PC-3 (cell line): ENCODE measurements around the gene IGFL3.

Source experiments
- EZH2 ChIP-seq: fragments of 300-600 bp; sonication (generic); IDR thresholded peaks from one replicate; pipeline ENCODE4 v1.6.1; 2017; ENCODE audit warnings: antibody characterized with exemption, mild to moderate bottlenecking, low read length; ENCODE audit not compliant: unreplicated experiment
- EZH2phosphoT487 ChIP-seq: fragments of 300-600 bp; sonication (generic); IDR thresholded peaks from 2 replicates; pipeline ENCODE4 v1.6.1; 2018; ENCODE audit warnings: mild to moderate bottlenecking, antibody characterized with exemption, low read length, borderline replicate concordance
- TF ChIP-seq, protein P1 (sequence below): fragments of 300-600 bp; sonication (generic); conservative IDR thresholded peaks from 2 replicates; pipeline ENCODE4 v1.5.1; 2017; ENCODE audit warnings: antibody characterized with exemption, low read depth, mild to moderate bottlenecking, low read length

DNA sequence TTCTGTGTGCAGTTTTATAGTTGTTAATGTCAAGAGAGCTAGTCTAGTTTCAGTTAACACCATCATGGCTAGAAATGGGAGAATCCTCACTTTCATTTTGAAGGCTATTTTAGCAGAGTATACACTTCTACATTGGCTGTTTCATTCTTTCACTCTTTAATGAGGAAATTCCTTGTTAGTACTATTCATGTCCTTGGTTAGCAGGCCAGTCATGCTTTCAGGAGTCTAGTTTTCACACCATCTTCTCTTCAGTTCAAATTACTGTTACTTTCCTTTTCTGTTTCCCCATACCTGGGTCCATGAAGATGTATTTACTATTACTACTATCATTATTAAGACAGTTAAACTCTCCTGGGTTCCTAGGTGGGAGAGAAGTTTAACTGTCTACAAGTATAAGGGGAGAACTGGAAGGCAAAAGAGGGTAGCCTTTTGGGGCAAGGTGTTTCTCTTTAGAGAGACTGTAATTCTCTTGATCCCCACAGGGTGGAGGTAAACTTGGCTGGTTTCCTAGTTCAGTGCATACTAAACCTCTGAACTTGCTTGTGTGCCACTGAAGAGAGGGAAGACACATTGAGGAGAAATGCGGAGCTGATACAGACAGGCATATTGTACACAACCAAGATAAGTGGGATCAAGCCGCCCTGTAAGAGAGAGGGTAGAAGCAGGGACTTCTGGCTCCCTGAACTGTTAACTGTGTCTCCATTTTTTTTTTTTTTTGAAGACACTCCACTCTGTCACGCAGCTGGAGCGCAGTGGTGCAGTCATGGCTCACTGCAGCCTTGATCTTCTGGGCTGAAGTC lies 42.4 kb downstream of the IGFL3 start:
- TF ChIP-seq, protein P1, sequence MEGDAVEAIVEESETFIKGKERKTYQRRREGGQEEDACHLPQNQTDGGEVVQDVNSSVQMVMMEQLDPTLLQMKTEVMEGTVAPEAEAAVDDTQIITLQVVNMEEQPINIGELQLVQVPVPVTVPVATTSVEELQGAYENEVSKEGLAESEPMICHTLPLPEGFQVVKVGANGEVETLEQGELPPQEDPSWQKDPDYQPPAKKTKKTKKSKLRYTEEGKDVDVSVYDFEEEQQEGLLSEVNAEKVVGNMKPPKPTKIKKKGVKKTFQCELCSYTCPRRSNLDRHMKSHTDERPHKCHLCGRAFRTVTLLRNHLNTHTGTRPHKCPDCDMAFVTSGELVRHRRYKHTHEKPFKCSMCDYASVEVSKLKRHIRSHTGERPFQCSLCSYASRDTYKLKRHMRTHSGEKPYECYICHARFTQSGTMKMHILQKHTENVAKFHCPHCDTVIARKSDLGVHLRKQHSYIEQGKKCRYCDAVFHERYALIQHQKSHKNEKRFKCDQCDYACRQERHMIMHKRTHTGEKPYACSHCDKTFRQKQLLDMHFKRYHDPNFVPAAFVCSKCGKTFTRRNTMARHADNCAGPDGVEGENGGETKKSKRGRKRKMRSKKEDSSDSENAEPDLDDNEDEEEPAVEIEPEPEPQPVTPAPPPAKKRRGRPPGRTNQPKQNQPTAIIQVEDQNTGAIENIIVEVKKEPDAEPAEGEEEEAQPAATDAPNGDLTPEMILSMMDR: peak; percentile 68
- no peak for TF ChIP-seq EZH2
- TF ChIP-seq EZH2phosphoT487: no peak
